ENCODE data around the gene DBP. TPM values are rescaled to one million over a fixed set of nuclear protein-coding genes. Genes with fewer than 3 reads are reported as not detected.
"Not testable (repeated sequence)": the region's sequence is repeated elsewhere in the genome, so short reads cannot be mapped to it uniquely, and the experiment has no call there.

Gene DBP
- total RNA-seq, 1 experiment from 2014 or later = 9.3 TPM

GRCh38 chr19:48635966-48636858 lies 967 bp downstream of the DBP start:
- peaks cover 5% of the 10 kb centered on the region for H3K36me3 ChIP-seq
- no peak for DNase-seq
- H3K9me3 ChIP-seq = no peaks in the 10 kb centered on the region
- H3K27me3 ChIP-seq = peaks cover 5% of the 10 kb centered on the region; the same call in 1 of the 2 replicates
- H3K4me3 ChIP-seq = peak overlapping the region; percentile 63

- H3K36me3 ChIP-seq = peaks cover 12% of the 10 kb centered on the region
- peak; percentile 56 for DNase-seq
- peaks cover 5% of the 10 kb centered on the region; the same call in 1 of the 2 replicates for H3K27me3 ChIP-seq
- H3K4me3 ChIP-seq = peak overlapping the region; percentile 63
- H3K9me3 ChIP-seq = no peaks in the 10 kb centered on the region
These were observed 1.8 kb downstream of the DBP start for GRCh38 chr19:48635263-48635965.

DNA sequence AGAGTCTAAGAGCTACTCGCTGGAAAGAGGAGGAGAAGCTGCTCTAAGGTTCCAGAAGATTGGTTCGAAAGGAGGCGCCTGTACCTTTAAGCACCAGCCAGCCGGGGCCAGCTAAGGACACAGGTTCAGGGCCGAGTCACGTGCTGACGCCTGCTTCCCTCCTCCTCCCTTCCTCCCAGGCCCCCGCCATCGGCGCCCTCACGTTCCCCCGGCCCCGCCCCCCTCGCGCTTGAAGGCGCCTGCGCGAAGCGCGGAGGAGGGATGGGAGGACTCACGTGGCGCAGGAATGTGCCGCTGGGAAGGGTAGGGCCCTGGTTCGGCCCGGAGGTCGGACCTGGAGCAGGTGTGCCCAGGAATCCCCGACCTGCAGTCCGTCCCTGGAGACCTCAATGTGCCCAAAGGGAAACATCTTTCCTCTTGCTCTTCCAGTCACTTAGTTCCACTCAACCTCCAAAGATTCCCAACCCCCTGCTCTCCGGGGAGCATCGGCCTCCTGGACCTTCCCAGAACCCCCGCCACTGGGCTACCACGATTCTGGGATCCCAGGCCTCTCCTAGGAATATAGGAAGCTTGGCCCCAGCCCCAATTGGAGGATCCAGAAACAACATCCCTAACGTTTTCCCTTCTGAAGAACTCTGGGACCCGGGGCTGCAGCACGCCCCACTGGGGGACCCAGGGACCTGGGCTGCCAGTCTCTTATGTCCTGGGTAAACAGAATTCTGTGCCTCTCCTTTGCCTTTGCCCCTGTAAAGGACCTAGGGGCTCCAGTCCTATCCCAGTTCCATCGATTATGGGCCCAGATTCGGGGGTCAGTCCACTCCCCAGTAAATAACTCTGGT lies 2.5 kb downstream of the DBP start:
- DNase-seq = peak; percentile 98
- peaks cover under 1% of the 10 kb centered on the region; the same call in 1 of the 2 replicates for H3K27me3 ChIP-seq
- H3K36me3 ChIP-seq = peaks cover 19% of the 10 kb centered on the region
- no peaks in the 10 kb centered on the region for H3K9me3 ChIP-seq
- peak overlapping the region; percentile 35 for H3K4me3 ChIP-seq

DNA sequence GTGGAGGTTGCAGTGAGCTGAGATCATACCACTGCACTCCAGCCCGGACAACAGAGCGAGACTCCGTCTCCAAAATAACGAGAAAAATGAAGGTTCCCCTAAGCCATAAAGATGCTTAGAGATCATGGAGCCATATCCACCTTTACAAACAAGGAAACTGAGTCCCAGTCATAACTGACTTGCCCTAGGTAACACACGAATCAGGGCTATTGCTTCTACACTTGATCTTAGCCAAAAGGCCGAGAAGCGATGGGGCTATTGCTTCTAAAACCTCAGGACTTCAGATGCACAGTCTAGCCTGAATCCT lies 3.2 kb downstream of the DBP start:
- H3K4me3 ChIP-seq = peak overlapping the region; percentile 23

DNA sequence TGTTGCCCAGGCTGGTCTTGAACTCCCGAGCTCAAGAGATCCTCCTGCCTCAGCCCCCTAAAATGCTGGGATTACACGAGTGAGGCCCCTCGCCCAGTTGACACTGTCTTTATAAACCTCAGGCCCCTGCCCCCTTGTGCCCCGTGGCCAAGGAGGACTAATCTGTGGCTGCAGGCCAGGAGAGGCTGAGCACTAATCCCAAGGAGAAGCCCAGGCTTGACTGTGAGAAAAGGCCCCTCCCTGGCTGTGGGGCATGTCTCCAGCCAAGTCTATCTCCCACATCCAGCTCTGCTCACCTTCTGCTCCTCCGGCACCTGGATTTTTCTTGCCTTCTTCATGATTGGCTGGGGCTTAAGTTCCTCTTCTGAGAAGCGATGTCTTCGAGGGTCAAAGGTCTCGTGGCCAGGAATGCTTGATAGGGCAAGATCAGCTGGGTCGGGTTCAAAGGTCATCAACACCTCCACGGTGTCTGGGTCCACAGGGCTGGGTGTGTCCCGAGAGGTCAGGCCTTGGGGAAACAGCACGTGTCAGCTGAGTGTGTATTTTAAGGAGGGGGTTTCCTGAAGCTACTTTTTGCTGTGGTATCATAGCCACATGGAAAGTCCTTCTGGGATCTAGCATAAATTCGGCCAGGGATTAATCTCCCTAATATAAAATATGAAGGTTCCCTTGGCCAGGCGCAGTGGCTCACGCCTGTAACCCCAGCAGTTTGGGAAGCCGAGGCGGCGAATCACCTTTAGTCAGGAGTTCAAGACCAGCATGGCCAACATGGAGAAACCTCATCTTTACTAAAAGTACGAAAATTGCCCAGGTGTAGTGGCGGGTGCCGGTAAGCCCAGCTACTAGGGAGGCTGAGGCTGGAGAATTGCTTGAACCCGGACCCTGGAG lies 3.8 kb downstream of the DBP start:
- peak; percentile 56 for DNase-seq
- H3K27me3 ChIP-seq = no peaks in the 10 kb centered on the region
- H3K4me3 ChIP-seq = no peak overlapping the region
- H3K36me3 ChIP-seq = peaks cover 24% of the 10 kb centered on the region
- no peaks in the 10 kb centered on the region for H3K9me3 ChIP-seq

More for the DNA sequence above, 3.2 kb downstream of the DBP start:
- H3K36me3 ChIP-seq = peaks cover 24% of the 10 kb centered on the region
- no peaks in the 10 kb centered on the region for H3K27me3 ChIP-seq
- no peak for DNase-seq
- H3K9me3 ChIP-seq = no peaks in the 10 kb centered on the region

GRCh38 chr19:48632692-48633147 lies 4.5 kb downstream of the DBP start:
- peaks cover 24% of the 10 kb centered on the region for H3K36me3 ChIP-seq
- peak; percentile 65 for DNase-seq
- no peaks in the 10 kb centered on the region for H3K9me3 ChIP-seq
- no peak overlapping the region for H3K4me3 ChIP-seq
- no peaks in the 10 kb centered on the region for H3K27me3 ChIP-seq

DNA sequence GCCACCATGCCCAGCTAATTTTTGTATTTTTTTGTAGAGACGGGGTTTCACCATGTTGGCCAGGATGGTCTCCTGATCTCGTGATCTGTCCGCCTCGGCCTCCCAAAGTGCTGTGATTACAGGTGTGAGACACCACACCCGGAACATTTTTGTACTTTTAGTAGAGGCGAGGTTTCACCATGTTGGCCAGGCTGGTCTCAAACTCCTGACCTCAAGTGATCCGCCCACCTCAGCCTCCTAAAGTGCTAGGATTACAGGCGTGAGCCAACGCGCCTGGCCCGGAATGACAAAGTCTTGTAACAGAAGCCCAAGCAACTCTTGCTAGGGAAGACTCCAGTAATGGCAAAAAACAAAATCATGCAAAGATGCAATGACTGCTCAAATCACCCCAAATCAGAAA lies 4.9 kb downstream of the DBP start:
- not testable (repeated sequence) for H3K4me3 ChIP-seq, H3K9me3 ChIP-seq, DNase-seq

GRCh38 chr19:48631225-48631624 lies 6.0 kb downstream of the DBP start:
- H3K4me3 ChIP-seq = no peak overlapping the region
- no peaks in the 10 kb centered on the region for H3K27me3 ChIP-seq
- no peaks in the 10 kb centered on the region for H3K9me3 ChIP-seq
- no peak for DNase-seq
- H3K36me3 ChIP-seq = peaks cover 31% of the 10 kb centered on the region

More for the DNA sequence above, 4.9 kb downstream of the DBP start:
- H3K36me3 ChIP-seq = peaks cover 25% of the 10 kb centered on the region
- H3K27me3 ChIP-seq = not testable (repeated sequence)

DNA sequence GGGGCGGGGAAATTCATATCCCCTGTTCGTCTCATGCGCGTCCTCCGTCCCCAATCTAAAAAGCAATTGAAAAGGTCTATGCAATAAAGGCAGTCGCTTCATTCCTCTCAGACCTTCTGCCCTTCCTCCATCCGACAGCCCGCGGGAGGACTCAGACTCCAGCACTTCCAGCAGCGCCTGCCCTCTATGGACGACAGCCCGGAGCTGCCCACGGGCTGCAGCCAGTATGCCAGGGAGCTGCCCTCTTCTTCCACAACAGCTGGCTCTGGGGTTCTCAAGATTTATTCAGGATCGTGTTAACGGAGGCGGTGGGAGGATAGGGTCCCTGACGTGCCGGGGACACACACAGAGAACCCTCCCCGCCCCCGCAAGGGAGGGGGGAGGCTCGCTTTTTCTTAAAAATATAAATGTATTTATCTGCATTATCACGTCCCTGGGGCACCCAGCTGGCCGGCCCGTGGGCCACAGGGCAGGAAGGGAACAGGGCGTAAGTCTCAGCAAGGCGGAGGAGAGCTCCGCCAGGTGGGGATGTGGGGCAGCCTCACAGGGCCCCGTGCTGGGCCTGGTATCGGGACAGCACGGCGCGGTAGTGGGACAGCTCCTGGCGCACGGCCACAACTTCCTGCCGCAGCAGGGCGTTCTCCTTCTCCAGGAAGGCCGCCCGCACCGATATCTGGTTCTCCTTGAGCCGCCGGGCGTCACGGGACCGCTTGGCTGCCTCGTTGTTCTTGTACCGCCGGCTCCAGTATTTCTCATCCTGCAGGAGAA lies 6.7 kb downstream of the DBP start:
- no peaks in the 10 kb centered on the region for H3K27me3 ChIP-seq
- H3K4me3 ChIP-seq = no peak overlapping the region
- DNase-seq = no peak

GRCh38 chr19:48629599-48630295 lies 7.4 kb downstream of the DBP start:
- no peak for DNase-seq
- Histone ChIP-seq H3K9me3 (no peaks in the 10 kb centered on the region), H3K36me3 (peaks cover 34% of the 10 kb centered on the region), H3K4me3 (no peak overlapping the region), H3K27me3 (no peaks in the 10 kb centered on the region)

More for the DNA sequence above, 6.7 kb downstream of the DBP start:
- peaks cover 36% of the 10 kb centered on the region for H3K36me3 ChIP-seq
- H3K9me3 ChIP-seq = no peaks in the 10 kb centered on the region

GRCh38 chr19:48629297-48629598 lies 7.9 kb downstream of the DBP start:
- no peaks in the 10 kb centered on the region for H3K27me3 ChIP-seq
- H3K36me3 ChIP-seq = peaks cover 33% of the 10 kb centered on the region
- no peak for DNase-seq
- no peak overlapping the region for H3K4me3 ChIP-seq
- H3K9me3 ChIP-seq = no peaks in the 10 kb centered on the region

GRCh38 chr19:48628486-48629296 lies 8.5 kb downstream of the DBP start:
- Histone ChIP-seq H3K4me3 (no peak overlapping the region), H3K36me3 (peaks cover 36% of the 10 kb centered on the region), H3K9me3 (no peaks in the 10 kb centered on the region), H3K27me3 (no peaks in the 10 kb centered on the region)
- DNase-seq = no peak

GRCh38 chr19:48627865-48628314 lies 9.3 kb downstream of the DBP start:
- Histone ChIP-seq H3K9me3 (no peaks in the 10 kb centered on the region), H3K36me3 (peaks cover 41% of the 10 kb centered on the region), H3K4me3 (no peak overlapping the region), H3K27me3 (no peaks in the 10 kb centered on the region)
- DNase-seq = no peak

- peaks cover 42% of the 10 kb centered on the region for H3K36me3 ChIP-seq
- no peak overlapping the region for H3K4me3 ChIP-seq
- no peaks in the 10 kb centered on the region for H3K9me3 ChIP-seq
- H3K27me3 ChIP-seq = no peaks in the 10 kb centered on the region
- DNase-seq = no peak
These were observed 9.8 kb downstream of the DBP start for GRCh38 chr19:48627201-48627864.

Data from MG63 (cell line).